Measurements from ENCODE around the gene CENPX. TPM values are rescaled to one million over a fixed set of nuclear protein-coding genes. Genes with fewer than 3 reads are reported as not detected.

Gene CENPX
- total and polyA plus RNA-seq, 2 of the 13 experiments (the other 11 are each of a cell fraction or from before 2014, with no cell fraction given), result 92.7 to 170 TPM

DNA sequence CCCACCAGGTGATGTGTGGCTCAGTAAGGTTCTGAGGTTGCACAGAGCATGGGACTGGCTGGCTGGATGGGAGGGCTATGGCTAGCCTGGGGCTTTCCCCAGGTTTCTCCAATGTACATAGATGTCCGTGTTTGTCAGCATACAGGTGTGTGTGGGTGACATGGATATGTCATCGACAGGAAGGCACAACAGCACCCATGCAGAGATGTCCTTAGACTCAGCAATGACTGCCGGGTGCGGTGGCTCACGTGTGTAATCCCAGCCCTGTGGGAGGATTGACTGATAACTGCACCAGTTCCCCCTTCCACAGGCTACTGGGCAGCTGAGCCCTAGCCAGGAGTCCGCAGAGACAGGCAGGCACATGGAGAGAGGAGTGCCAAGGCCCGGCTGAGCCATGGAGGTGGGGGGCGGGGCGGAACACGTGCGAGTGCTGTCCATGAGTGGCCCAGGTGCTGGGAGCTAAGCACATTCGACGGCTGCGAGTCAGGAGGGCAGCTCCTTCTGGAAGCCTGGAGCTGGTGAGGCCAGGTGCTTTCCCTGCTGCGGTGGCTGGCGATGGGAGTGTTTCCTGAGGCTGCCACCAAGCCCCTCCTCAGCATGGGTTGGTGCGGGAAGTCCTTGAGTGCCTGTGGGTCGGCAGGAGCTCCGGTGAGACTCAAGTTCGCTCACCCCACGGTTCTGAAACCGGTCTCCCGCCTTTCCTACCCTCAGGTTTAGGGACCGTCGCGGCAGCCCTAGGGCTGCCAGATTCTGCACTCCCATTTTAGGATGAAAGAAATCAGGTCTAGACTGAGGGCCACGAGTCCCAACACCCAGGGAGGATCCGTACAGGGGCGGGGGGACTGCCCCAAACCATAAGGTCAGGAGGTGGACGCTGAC is 46.1 kb downstream of the CENPX start (continued):
- no peak for TF ChIP-seq NFATC3 (CRISPR knock-in tag; IDR thresholded peaks at IDR 0.05)
- peak; percentile 62; the same call in 1 of the 3 replicates for TF ChIP-seq MXI1 (IDR thresholded peaks at IDR 0.05; ENCODE audit: borderline replicate concordance, low read depth, low read length)
- peak; percentile 32; the same call in 1 of the 2 replicates for TF ChIP-seq ONECUT2 (CRISPR knock-in tag; IDR thresholded peaks at IDR 0.05)
- TF ChIP-seq ZSCAN21 (CRISPR knock-in tag; IDR thresholded peaks at IDR 0.05; ENCODE audit: borderline replicate concordance), result peak; percentile 63; the same call in 1 of the 2 replicates
- no peak for TF ChIP-seq SOX5 (CRISPR knock-in tag; IDR thresholded peaks at IDR 0.05; ENCODE audit: borderline replicate concordance)
- TF ChIP-seq ZNF335 (CRISPR knock-in tag; IDR thresholded peaks at IDR 0.05), result no peak
- TF ChIP-seq CBX5 (CRISPR knock-in tag; IDR thresholded peaks at IDR 0.05; ENCODE audit: borderline replicate concordance), result no peak; the same call in 1 of the 2 replicates
- TF ChIP-seq AKAP8 (CRISPR knock-in tag; IDR thresholded peaks at IDR 0.05), result no peak
- no peak for TF ChIP-seq ZNF619 (CRISPR knock-in tag; IDR thresholded peaks at IDR 0.05)
- no peak for TF ChIP-seq PCBP1 (IDR thresholded peaks at IDR 0.05; ENCODE audit: borderline replicate concordance, low read depth, low read length)
- no peak for TF ChIP-seq ZNF781 (CRISPR knock-in tag; IDR thresholded peaks at IDR 0.05; ENCODE audit: borderline replicate concordance, not compliant biosample characterization)
- TF ChIP-seq ZNF224 (CRISPR knock-in tag; IDR thresholded peaks at IDR 0.05), result no peak
- TF ChIP-seq, protein P1, sequence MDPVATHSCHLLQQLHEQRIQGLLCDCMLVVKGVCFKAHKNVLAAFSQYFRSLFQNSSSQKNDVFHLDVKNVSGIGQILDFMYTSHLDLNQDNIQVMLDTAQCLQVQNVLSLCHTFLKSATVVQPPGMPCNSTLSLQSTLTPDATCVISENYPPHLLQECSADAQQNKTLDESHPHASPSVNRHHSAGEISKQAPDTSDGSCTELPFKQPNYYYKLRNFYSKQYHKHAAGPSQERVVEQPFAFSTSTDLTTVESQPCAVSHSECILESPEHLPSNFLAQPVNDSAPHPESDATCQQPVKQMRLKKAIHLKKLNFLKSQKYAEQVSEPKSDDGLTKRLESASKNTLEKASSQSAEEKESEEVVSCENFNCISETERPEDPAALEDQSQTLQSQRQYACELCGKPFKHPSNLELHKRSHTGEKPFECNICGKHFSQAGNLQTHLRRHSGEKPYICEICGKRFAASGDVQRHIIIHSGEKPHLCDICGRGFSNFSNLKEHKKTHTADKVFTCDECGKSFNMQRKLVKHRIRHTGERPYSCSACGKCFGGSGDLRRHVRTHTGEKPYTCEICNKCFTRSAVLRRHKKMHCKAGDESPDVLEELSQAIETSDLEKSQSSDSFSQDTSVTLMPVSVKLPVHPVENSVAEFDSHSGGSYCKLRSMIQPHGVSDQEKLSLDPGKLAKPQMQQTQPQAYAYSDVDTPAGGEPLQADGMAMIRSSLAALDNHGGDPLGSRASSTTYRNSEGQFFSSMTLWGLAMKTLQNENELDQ (CRISPR knock-in tag; IDR thresholded peaks at IDR 0.05; ENCODE audit: borderline replicate concordance), result no peak
- TF ChIP-seq ZNF780A (CRISPR knock-in tag; IDR thresholded peaks at IDR 0.05), result no peak
- no peak for TF ChIP-seq NR1H2 (CRISPR knock-in tag; IDR thresholded peaks at IDR 0.05; ENCODE audit: borderline replicate concordance, low read depth)
- no peak; the same call in 1 of the 2 replicates for TF ChIP-seq ZNF558 (CRISPR knock-in tag; IDR thresholded peaks at IDR 0.05; ENCODE audit: borderline replicate concordance)
- TF ChIP-seq, protein P2, sequence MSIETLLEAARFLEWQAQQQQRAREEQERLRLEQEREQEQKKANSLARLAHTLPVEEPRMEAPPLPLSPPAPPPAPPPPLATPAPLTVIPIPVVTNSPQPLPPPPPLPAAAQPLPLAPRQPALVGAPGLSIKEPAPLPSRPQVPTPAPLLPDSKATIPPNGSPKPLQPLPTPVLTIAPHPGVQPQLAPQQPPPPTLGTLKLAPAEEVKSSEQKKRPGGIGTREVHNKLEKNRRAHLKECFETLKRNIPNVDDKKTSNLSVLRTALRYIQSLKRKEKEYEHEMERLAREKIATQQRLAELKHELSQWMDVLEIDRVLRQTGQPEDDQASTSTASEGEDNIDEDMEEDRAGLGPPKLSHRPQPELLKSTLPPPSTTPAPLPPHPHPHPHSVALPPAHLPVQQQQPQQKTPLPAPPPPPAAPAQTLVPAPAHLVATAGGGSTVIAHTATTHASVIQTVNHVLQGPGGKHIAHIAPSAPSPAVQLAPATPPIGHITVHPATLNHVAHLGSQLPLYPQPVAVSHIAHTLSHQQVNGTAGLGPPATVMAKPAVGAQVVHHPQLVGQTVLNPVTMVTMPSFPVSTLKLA (IDR thresholded peaks at IDR 0.05), result peak; percentile 53
- TF ChIP-seq, protein P3, sequence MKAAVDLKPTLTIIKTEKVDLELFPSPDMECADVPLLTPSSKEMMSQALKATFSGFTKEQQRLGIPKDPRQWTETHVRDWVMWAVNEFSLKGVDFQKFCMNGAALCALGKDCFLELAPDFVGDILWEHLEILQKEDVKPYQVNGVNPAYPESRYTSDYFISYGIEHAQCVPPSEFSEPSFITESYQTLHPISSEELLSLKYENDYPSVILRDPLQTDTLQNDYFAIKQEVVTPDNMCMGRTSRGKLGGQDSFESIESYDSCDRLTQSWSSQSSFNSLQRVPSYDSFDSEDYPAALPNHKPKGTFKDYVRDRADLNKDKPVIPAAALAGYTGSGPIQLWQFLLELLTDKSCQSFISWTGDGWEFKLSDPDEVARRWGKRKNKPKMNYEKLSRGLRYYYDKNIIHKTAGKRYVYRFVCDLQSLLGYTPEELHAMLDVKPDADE (CRISPR knock-in tag; IDR thresholded peaks at IDR 0.05), result no peak; the same call in 1 of the 2 replicates
- TF ChIP-seq ZBTB8A (CRISPR knock-in tag; IDR thresholded peaks at IDR 0.05; ENCODE audit: borderline replicate concordance, low read depth), result no peak
- TF ChIP-seq GTF3A (CRISPR knock-in tag; conservative IDR thresholded peaks at IDR 0.05), result no peak
- no peak for TF ChIP-seq ZNF816 (CRISPR knock-in tag; IDR thresholded peaks at IDR 0.05; ENCODE audit: borderline replicate concordance)
- no peak for TF ChIP-seq HCFC1 (IDR thresholded peaks at IDR 0.05; ENCODE audit: low read depth, low read length)
- peak; percentile 55; the same call in 1 of the 2 replicates for TF ChIP-seq MTA1 (CRISPR knock-in tag; IDR thresholded peaks at IDR 0.05; ENCODE audit: borderline replicate concordance)
- TF ChIP-seq ZNF709 (CRISPR knock-in tag; IDR thresholded peaks at IDR 0.05), result no peak
- no peak for TF ChIP-seq HOXD1 (CRISPR knock-in tag; IDR thresholded peaks at IDR 0.05)
- TF ChIP-seq YEATS4 (CRISPR knock-in tag; IDR thresholded peaks at IDR 0.05; ENCODE audit: borderline replicate concordance), result no peak

All from HepG2 (cell line).